GM12878 (cell line): ENCODE measurements around the gene RSPO4. TPM values are rescaled to one million over a fixed set of nuclear protein-coding genes. Genes with fewer than 3 reads are reported as not detected.

Source experiments
- ATAC-seq: fragments of 200-7000 bp; cut with Tn5 transposase; 3 replicates; pipeline ENCODE4 v1.9.1; 2020; ENCODE audit warnings: mild to moderate bottlenecking, moderate library complexity
- BruUV-seq: library from RNA; stranded (reverse); fragments of 400-500 nt; replicated peaks from 2 replicates; lab custom pipeline; 2021; lab: Mats Ljungman, UMichigan
- CTCF ChIA-PET: fragments of 300-600 bp; sonication (Branson Sonifier 250); formaldehyde crosslinking; extraction: SDS; loops from one replicate; lab custom pipeline; 2021; ENCODE audit warnings: inconsistent platforms; lab: Yijun Ruan, JAX
- POLR2A ChIA-PET: fragments of 350-600 bp; formaldehyde crosslinking; extraction: SDS; loops from one replicate; lab custom pipeline; 2021; ENCODE audit warnings: inconsistent platforms; lab: Charles Lee
- RAD21 ChIA-PET: fragments of 300-600 bp; sonication (Branson Sonifier 250); formaldehyde crosslinking; loops from one replicate; lab custom pipeline; 2023; ENCODE audit warnings: antibody characterized with exemption; ENCODE audit not compliant: unreplicated experiment; lab: Charles Lee
- SMC1A ChIA-PET: fragments of 300-600 bp; sonication (Branson Sonifier 250); formaldehyde crosslinking; loops from one replicate; lab custom pipeline; 2023; ENCODE audit not compliant: unreplicated experiment, uncharacterized antibody; lab: Charles Lee
- DNase-seq: peaks from one replicate; pipeline ENCODE4 v3.0.0-alpha.2; 2011; ENCODE audit warnings: low read depth, low spot score
- FAIRE-seq: peaks from 3 replicates; lab custom pipeline; 2011; peaks lifted over from hg19 to GRCh38; lab: Jason Lieb, UNC
- H2AFZ ChIP-seq: 2 replicates; pipeline ENCODE4 v1.6.0; 2011; ENCODE audit warnings: low read depth, low read length, control low read depth; ENCODE audit not compliant: control insufficient read depth
- H3K27ac ChIP-seq: 2 replicates; pipeline ENCODE4 v1.5.1; 2011; ENCODE audit warnings: control low read depth; ENCODE audit not compliant: control insufficient read depth, insufficient read depth
- H3K27me3 ChIP-seq, 2 experiments: replicated peaks in 1 of 2; 2 replicates each; pipeline versions ENCODE4 v1.6.0 to v1.6.1; 2011; ENCODE audit warnings: low read length in 1 of 2; ENCODE audit not compliant: control insufficient read depth in 2 of 2, insufficient read depth in 2 of 2
- H3K36me3 ChIP-seq, 2 experiments: 2 replicates each; pipeline ENCODE4 v1.5.1; 2011; ENCODE audit warnings: low read length in 1 of 2; ENCODE audit not compliant: control insufficient read depth in 2 of 2, insufficient read depth in 2 of 2
- H3K4me1 ChIP-seq: 2 replicates; pipeline ENCODE4 v1.6.1; 2011; ENCODE audit warnings: mild to moderate bottlenecking, low read length, moderate library complexity, mixed read lengths; ENCODE audit not compliant: control insufficient read depth, insufficient read depth
- H3K4me2 ChIP-seq: 2 replicates; pipeline ENCODE4 v1.6.0; 2011; ENCODE audit warnings: control low read depth; ENCODE audit not compliant: control insufficient read depth, insufficient read depth
- H3K4me3 ChIP-seq: fragments of 200-600 bp; sonication (generic); 2 replicates; pipeline ENCODE4 v1.5.1; 2016
- H3K79me2 ChIP-seq: 2 replicates; pipeline ENCODE4 v1.6.0; 2011; ENCODE audit warnings: low read length; ENCODE audit not compliant: control insufficient read depth, insufficient read depth
- H3K9ac ChIP-seq: 2 replicates; pipeline ENCODE4 v1.8.0; 2011; ENCODE audit warnings: low read length, control low read depth, mixed read lengths; ENCODE audit not compliant: control insufficient read depth, insufficient read depth
- H3K9me3 ChIP-seq: replicated peaks from 3 replicates; pipeline ENCODE4 v1.5.1; 2011; ENCODE audit warnings: mild to moderate bottlenecking, low read length; ENCODE audit not compliant: control insufficient read depth, insufficient read depth
- H4K20me1 ChIP-seq: 2 replicates; pipeline ENCODE4 v1.6.0; 2011; ENCODE audit not compliant: control insufficient read depth, insufficient read depth
- CBFB ChIP-seq: IDR thresholded peaks from 2 replicates; pipeline ENCODE4 v1.6.1; 2016; ENCODE audit warnings: antibody characterized with exemption, low read depth
- EGR1 ChIP-seq, 2 experiments: IDR thresholded peaks; 1 replicate in 1 of 2; 2 replicates in 1 of 2; pipeline ENCODE4 v1.6.1; 2011 to 2012; ENCODE audit warnings: low read depth in 2 of 2, low read length in 2 of 2, borderline replicate concordance in 1 of 2, mild to moderate bottlenecking in 1 of 2, moderate library complexity in 1 of 2
- KLF5 ChIP-seq: fragments of 450-650 bp; IDR thresholded peaks from 2 replicates; pipeline ENCODE4 v1.6.1; 2014; ENCODE audit warnings: mild to moderate bottlenecking; ENCODE audit not compliant: partially characterized antibody
- NFIC ChIP-seq: IDR thresholded peaks from 2 replicates; pipeline ENCODE4 v1.6.1; 2012; ENCODE audit warnings: low read depth, mild to moderate bottlenecking, inconsistent platforms, low read length, moderate library complexity
- PAX8 ChIP-seq: fragments of 450-650 bp; IDR thresholded peaks from 2 replicates; pipeline ENCODE4 v1.6.1; 2017; ENCODE audit warnings: mild to moderate bottlenecking, moderate library complexity
- POLR2AphosphoS5 ChIP-seq: IDR thresholded peaks from 2 replicates; pipeline ENCODE4 v1.6.1; 2011; ENCODE audit warnings: mild to moderate bottlenecking, low read length, inconsistent platforms
- RAD21 ChIP-seq: IDR thresholded peaks from 2 replicates; pipeline ENCODE4 v1.6.1; 2011; ENCODE audit warnings: mild to moderate bottlenecking, low read depth, low read length, moderate library complexity; ENCODE audit not compliant: insufficient read depth
- WGBS: methylation state at CpG from one replicate; pipeline ENCODE4 v1.1.6; 2016; ENCODE audit warnings: low lambda C conversion rate; ENCODE audit not compliant: insufficient replicate concordance, insufficient coverage; ENCODE audit errors: missing lambda C conversion rate; 5-methylcytosine and 5-hydroxymethylcytosine counted together
- in situ Hi-C: fragments of 300-500 bp; cut with MboI; formaldehyde crosslinking; loops from 9 replicates; pipeline ENCODE4 v1.14.3; 2018; ENCODE audit warnings: mixed read lengths
- intact Hi-C: fragments of 100-400 bp; cut with micrococcal nuclease; formaldehyde crosslinking; loops from one replicate; pipeline ENCODE4 v1.14.2; 2022; ENCODE audit not compliant: unreplicated experiment
- polyA plus RNA-seq, 11 experiments: library from polyadenylated mRNA; depleted of rRNA in 4 of 11; unstranded in 6 of 11; stranded (reverse) in 5 of 11; fragments of >200 nt; fragmentation: Nextera tagmentation in 4 of 11; fragmentation: Illumina TruSeq in 1 of 11; extraction: Ambion mirVana in 4 of 11; extraction: Trizol in 1 of 11; gene quantifications; 1 replicate in 1 of 11; 2 replicates in 10 of 11; pipeline versions ENCODE4 v1.2.1 to v1.2.3, GENCODE V29; 2011 to 2016; ENCODE audit warnings: inconsistent platforms in 2 of 11, missing spikeins in 2 of 11, low read depth in 1 of 11
- total RNA-seq, 4 experiments: library from RNA; depleted of rRNA in 3 of 4; stranded (reverse); fragments of >200 nt in 3 of 4; fragmentation: Illumina TruSeq in 1 of 4; extraction: Trizol in 1 of 4; gene quantifications; 2 replicates each; pipeline versions ENCODE4 v1.2.1 to v1.2.3, GENCODE V29; 2013 to 2021
- TF ChIP-seq, protein P1 (sequence below): fragments of 450-650 bp; formaldehyde crosslinking; IDR thresholded peaks from 2 replicates; pipeline ENCODE4 v1.4.0; 2022; ENCODE audit warnings: mild to moderate bottlenecking, moderate library complexity
- TF ChIP-seq, protein P2 (sequence below): fragments of 450-650 bp; formaldehyde crosslinking; IDR thresholded peaks from 2 replicates; pipeline ENCODE4 v1.5.0; 2022; ENCODE audit warnings: mild to moderate bottlenecking, missing genetic modification characterization
- TF ChIP-seq, protein P3 (sequence below): fragments of 450-650 bp; formaldehyde crosslinking; IDR thresholded peaks from 2 replicates; pipeline ENCODE4 v1.4.0; 2020; ENCODE audit warnings: mild to moderate bottlenecking, moderate library complexity
- TF ChIP-seq, protein P4 (sequence below): fragments of 450-650 bp; IDR thresholded peaks from 2 replicates; pipeline ENCODE4 v1.6.1; 2018; ENCODE audit warnings: borderline replicate concordance, mild to moderate bottlenecking; ENCODE audit not compliant: partially characterized antibody

RSPO4 gene
- total and polyA plus RNA-seq, 10 of the 15 experiments (the other 5 are each of a cell fraction or from before 2014, with no cell fraction given): 0.06 TPM; not detected in 9

DNA sequence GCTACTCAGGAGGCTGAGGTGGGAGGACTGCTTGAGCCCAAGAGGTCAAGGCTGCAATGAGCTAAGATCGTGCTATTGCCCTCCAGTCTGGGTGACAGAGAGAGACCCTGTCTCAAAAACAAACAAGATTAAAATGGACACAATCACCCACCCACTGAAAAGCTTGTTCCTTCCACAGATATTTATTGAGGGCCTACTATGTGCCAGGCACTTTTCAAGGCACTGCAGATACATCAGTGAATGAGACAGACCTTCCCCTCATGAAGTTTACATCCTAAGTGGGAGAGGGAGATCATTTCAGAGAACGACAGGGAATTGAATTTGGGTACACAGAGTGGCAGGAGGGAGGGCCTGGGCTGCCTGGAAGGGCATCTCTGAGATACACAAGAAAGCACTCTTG is 14.4 kb downstream of the RSPO4 start:
- intact Hi-C loops (no loop called here), in situ Hi-C loops (no loop called here)
- ChIA-PET CTCF (interaction anchor here (0.7 kb wide), 1 partner anchor 110 kb away, joined by 4 read pairs; no protein-coding TSS in a partner anchor), SMC1A (no interaction called here), RAD21 (no interaction called here), POLR2A (no interaction called here)
- Histone ChIP-seq H3K79me2 (no peaks in the 10 kb centered on the region), H3K4me2 (no peak overlapping the region), H2AFZ (no peak overlapping the region), H3K9ac (no peak overlapping the region), H3K4me3 (no peak overlapping the region), H3K27me3 (peaks cover 1 to 6% of the 10 kb centered on the region in 2 experiments; a peak in 3 of 4 replicates), H3K4me1 (no peaks in the 10 kb centered on the region), H3K27ac (no peak overlapping the region), H4K20me1 (no peaks in the 10 kb centered on the region), H3K9me3 (no peaks in the 10 kb centered on the region), H3K36me3 (no peaks in the 10 kb centered on the region)
- no TSS peak for BruUV-seq
- no peak for FAIRE-seq
- no peak for ATAC-seq
- no peak for DNase-seq
- WGBS: 12% methylated on average over 2 of the region's 2 CpGs
- TF ChIP-seq POLR2AphosphoS5: no peak
- TF ChIP-seq CBFB: no peak
- TF ChIP-seq, protein P1, sequence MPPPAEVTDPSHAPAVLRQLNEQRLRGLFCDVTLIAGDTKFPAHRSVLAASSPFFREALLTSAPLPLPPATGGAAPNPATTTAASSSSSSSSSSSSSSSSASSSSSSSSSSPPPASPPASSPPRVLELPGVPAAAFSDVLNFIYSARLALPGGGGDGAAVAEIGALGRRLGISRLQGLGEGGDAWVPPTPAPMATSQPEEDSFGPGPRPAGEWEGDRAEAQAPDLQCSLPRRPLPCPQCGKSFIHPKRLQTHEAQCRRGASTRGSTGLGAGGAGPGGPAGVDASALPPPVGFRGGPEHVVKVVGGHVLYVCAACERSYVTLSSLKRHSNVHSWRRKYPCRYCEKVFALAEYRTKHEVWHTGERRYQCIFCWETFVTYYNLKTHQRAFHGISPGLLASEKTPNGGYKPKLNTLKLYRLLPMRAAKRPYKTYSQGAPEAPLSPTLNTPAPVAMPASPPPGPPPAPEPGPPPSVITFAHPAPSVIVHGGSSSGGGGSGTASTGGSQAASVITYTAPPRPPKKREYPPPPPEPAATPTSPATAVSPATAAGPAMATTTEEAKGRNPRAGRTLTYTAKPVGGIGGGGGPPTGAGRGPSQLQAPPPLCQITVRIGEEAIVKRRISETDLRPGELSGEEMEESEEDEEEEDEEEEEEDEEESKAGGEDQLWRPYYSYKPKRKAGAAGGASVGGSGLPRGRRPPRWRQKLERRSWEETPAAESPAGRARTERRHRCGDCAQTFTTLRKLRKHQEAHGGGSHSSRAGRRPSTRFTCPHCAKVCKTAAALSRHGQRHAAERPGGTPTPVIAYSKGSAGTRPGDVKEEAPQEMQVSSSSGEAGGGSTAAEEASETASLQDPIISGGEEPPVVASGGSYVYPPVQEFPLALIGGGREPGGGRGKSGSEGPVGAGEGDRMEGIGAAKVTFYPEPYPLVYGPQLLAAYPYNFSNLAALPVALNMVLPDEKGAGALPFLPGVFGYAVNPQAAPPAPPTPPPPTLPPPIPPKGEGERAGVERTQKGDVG (CRISPR knock-in tag): no peak
- no peak for TF ChIP-seq RAD21
- TF ChIP-seq, protein P2, sequence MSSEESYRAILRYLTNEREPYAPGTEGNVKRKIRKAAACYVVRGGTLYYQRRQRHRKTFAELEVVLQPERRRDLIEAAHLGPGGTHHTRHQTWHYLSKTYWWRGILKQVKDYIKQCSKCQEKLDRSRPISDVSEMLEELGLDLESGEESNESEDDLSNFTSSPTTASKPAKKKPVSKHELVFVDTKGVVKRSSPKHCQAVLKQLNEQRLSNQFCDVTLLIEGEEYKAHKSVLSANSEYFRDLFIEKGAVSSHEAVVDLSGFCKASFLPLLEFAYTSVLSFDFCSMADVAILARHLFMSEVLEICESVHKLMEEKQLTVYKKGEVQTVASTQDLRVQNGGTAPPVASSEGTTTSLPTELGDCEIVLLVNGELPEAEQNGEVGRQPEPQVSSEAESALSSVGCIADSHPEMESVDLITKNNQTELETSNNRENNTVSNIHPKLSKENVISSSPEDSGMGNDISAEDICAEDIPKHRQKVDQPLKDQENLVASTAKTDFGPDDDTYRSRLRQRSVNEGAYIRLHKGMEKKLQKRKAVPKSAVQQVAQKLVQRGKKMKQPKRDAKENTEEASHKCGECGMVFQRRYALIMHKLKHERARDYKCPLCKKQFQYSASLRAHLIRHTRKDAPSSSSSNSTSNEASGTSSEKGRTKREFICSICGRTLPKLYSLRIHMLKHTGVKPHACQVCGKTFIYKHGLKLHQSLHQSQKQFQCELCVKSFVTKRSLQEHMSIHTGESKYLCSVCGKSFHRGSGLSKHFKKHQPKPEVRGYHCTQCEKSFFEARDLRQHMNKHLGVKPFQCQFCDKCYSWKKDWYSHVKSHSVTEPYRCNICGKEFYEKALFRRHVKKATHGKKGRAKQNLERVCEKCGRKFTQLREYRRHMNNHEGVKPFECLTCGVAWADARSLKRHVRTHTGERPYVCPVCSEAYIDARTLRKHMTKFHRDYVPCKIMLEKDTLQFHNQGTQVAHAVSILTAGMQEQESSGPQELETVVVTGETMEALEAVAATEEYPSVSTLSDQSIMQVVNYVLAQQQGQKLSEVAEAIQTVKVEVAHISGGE (CRISPR knock-in tag): no peak
- TF ChIP-seq, protein P3, sequence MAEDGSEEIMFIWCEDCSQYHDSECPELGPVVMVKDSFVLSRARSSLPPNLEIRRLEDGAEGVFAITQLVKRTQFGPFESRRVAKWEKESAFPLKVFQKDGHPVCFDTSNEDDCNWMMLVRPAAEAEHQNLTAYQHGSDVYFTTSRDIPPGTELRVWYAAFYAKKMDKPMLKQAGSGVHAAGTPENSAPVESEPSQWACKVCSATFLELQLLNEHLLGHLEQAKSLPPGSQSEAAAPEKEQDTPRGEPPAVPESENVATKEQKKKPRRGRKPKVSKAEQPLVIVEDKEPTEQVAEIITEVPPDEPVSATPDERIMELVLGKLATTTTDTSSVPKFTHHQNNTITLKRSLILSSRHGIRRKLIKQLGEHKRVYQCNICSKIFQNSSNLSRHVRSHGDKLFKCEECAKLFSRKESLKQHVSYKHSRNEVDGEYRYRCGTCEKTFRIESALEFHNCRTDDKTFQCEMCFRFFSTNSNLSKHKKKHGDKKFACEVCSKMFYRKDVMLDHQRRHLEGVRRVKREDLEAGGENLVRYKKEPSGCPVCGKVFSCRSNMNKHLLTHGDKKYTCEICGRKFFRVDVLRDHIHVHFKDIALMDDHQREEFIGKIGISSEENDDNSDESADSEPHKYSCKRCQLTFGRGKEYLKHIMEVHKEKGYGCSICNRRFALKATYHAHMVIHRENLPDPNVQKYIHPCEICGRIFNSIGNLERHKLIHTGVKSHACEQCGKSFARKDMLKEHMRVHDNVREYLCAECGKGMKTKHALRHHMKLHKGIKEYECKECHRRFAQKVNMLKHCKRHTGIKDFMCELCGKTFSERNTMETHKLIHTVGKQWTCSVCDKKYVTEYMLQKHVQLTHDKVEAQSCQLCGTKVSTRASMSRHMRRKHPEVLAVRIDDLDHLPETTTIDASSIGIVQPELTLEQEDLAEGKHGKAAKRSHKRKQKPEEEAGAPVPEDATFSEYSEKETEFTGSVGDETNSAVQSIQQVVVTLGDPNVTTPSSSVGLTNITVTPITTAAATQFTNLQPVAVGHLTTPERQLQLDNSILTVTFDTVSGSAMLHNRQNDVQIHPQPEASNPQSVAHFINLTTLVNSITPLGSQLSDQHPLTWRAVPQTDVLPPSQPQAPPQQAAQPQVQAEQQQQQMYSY (CRISPR knock-in tag): no peak
- no peak for TF ChIP-seq NFIC
- no peak for TF ChIP-seq EGR1 (IDR thresholded peaks at IDR 0.05; ENCODE audit: borderline replicate concordance in 1 of 2, low read depth in 2 of 2, low read length in 2 of 2)
- TF ChIP-seq, protein P4, sequence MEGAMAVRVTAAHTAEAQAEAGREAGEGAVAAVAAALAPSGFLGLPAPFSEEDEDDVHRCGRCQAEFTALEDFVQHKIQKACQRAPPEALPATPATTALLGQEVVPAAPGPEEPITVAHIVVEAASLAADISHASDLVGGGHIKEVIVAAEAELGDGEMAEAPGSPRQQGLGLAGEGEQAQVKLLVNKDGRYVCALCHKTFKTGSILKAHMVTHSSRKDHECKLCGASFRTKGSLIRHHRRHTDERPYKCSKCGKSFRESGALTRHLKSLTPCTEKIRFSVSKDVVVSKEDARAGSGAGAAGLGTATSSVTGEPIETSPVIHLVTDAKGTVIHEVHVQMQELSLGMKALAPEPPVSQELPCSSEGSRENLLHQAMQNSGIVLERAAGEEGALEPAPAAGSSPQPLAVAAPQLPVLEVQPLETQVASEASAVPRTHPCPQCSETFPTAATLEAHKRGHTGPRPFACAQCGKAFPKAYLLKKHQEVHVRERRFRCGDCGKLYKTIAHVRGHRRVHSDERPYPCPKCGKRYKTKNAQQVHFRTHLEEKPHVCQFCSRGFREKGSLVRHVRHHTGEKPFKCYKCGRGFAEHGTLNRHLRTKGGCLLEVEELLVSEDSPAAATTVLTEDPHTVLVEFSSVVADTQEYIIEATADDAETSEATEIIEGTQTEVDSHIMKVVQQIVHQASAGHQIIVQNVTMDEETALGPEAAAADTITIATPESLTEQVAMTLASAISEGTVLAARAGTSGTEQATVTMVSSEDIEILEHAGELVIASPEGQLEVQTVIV: no peak
- TF ChIP-seq PAX8: no peak
- TF ChIP-seq KLF5: no peak
